Smooth muscle cell (in vitro differentiated cells): Measurements from ENCODE around the gene PBX3. TPM values are rescaled to one million over a fixed set of nuclear protein-coding genes. Genes with fewer than 3 reads are reported as not detected.

Experiments
- DNase-seq: peaks from one replicate; lab custom pipeline; 2025; ENCODE audit not compliant: unreplicated experiment; lab: John Stamatoyannopoulos, UW
- H2AFZ ChIP-seq: fragments of 200-600 bp; sonication (generic); 2 replicates; pipeline ENCODE4 v1.6.0; 2016; ENCODE audit warnings: antibody characterized with exemption, low read depth, mild to moderate bottlenecking
- H3F3A ChIP-seq: fragments of 200-600 bp; sonication (generic); 2 replicates; pipeline ENCODE4 v1.6.0; 2017; ENCODE audit warnings: antibody characterized with exemption, low read depth
- H3K27ac ChIP-seq: fragments of 200-600 bp; sonication (generic); 2 replicates; pipeline ENCODE4 v1.5.1; 2016; ENCODE audit warnings: low read depth, mild to moderate bottlenecking
- H3K27me3 ChIP-seq: fragments of 200-600 bp; sonication (generic); 2 replicates; pipeline ENCODE4 v1.6.1; 2016; ENCODE audit warnings: low read depth, mild to moderate bottlenecking
- H3K36me3 ChIP-seq: fragments of 200-600 bp; sonication (generic); 2 replicates; pipeline ENCODE4 v1.5.1; 2016; ENCODE audit warnings: low read depth
- H3K4me1 ChIP-seq: fragments of 200-600 bp; sonication (generic); 2 replicates; pipeline ENCODE4 v1.5.1; 2016; ENCODE audit warnings: low read depth
- H3K4me2 ChIP-seq: fragments of 200-600 bp; sonication (generic); 2 replicates; pipeline ENCODE4 v1.6.0; 2016; ENCODE audit warnings: mild to moderate bottlenecking
- H3K4me3 ChIP-seq: fragments of 200-600 bp; sonication (generic); 2 replicates; pipeline ENCODE4 v1.5.1; 2016; ENCODE audit warnings: mild to moderate bottlenecking
- H3K79me2 ChIP-seq: fragments of 200-600 bp; sonication (generic); 2 replicates; pipeline ENCODE4 v1.6.0; 2016; ENCODE audit warnings: low read depth, mild to moderate bottlenecking
- H3K9ac ChIP-seq: fragments of 200-600 bp; sonication (generic); 2 replicates; pipeline ENCODE4 v1.6.0; 2016; ENCODE audit warnings: low read depth
- H3K9me3 ChIP-seq: fragments of 200-600 bp; sonication (generic); replicated peaks from 2 replicates; pipeline ENCODE4 v1.5.1; 2016; ENCODE audit warnings: low read depth
- H4K20me1 ChIP-seq: fragments of 200-600 bp; sonication (generic); 2 replicates; pipeline ENCODE4 v1.6.0; 2016; ENCODE audit warnings: low read depth
- CTCF ChIP-seq: fragments of 200-600 bp; sonication (generic); IDR thresholded peaks from 2 replicates; pipeline ENCODE4 v1.5.1; 2017; ENCODE audit warnings: borderline replicate concordance, mild to moderate bottlenecking, antibody characterized with exemption; ENCODE audit not compliant: insufficient read depth, poor library complexity, severe bottlenecking
- WGBS: methylation state at CpG from one replicate; pipeline ENCODE4 v1.1.7; 2016; ENCODE audit warnings: low lambda C conversion rate; 5-methylcytosine and 5-hydroxymethylcytosine counted together
- polyA plus RNA-seq: library from polyadenylated mRNA; unstranded; fragments of >200 nt; fragmentation: Nextera tagmentation; extraction: Ambion mirVana; gene quantifications from 2 replicates; pipeline ENCODE4 v1.2.1, GENCODE V29; 2016
- total RNA-seq: library from RNA; depleted of rRNA; stranded (reverse); fragments of >200 nt; gene quantifications from 2 replicates; pipeline ENCODE4 v1.2.3, GENCODE V29; 2014

Gene PBX3
- total and polyA plus RNA-seq, 2 experiments from 2014 or later = 15.3 to 34.6 TPM

- Histone ChIP-seq H3K4me3 (no peak overlapping the region), H3K27ac (no peak overlapping the region), H2AFZ (no peak overlapping the region), H3K27me3 (no peaks in the 10 kb centered on the region), H3K4me2 (no peak overlapping the region), H3K36me3 (no peaks in the 10 kb centered on the region), H3K9ac (no peak overlapping the region), H4K20me1 (peaks cover 45% of the 10 kb centered on the region), H3F3A (no peaks in the 10 kb centered on the region), H3K4me1 (peaks cover 24% of the 10 kb centered on the region), H3K79me2 (peaks cover 82% of the 10 kb centered on the region), H3K9me3 (no peaks in the 10 kb centered on the region)
- 94% methylated on average over 4 of the region's 4 CpGs for WGBS
- no peak for TF ChIP-seq CTCF
- DNase-seq = no peak
Observed at GRCh38 chr9:125703662-125704061, 43.5 kb upstream of the PBX3 start.

GRCh38 chr9:125705893-125706292 lies 41.3 kb upstream of the PBX3 start:
- Histone ChIP-seq H3K9ac (peak overlapping the region; percentile 91), H3K27ac (no peak overlapping the region), H4K20me1 (peaks cover 22% of the 10 kb centered on the region), H3K27me3 (no peaks in the 10 kb centered on the region), H3F3A (no peaks in the 10 kb centered on the region), H3K4me3 (peak overlapping the region; percentile 83), H3K79me2 (peaks cover 59% of the 10 kb centered on the region), H3K4me1 (peaks cover 22% of the 10 kb centered on the region), H3K9me3 (no peaks in the 10 kb centered on the region), H3K36me3 (no peaks in the 10 kb centered on the region), H3K4me2 (peak overlapping the region; percentile 95), H2AFZ (no peak overlapping the region)
- no peak for TF ChIP-seq CTCF
- WGBS = 71% methylated on average over 4 of the region's 4 CpGs
- no peak for DNase-seq

- H3K4me1 ChIP-seq = peaks cover 17% of the 10 kb centered on the region
- H3K36me3 ChIP-seq = no peaks in the 10 kb centered on the region
- H3K9ac ChIP-seq = peak within 1 kb of the TSS; percentile 91
- under 1% methylated on average over 60 of the region's 63 CpGs for WGBS
- peak within 1 kb of the TSS; percentile 95 for H3K4me2 ChIP-seq
- H2AFZ ChIP-seq = peak within 1 kb of the TSS; percentile 99
- DNase-seq = peak; percentile 79
- no peak for TF ChIP-seq CTCF
- peaks cover 50% of the 10 kb centered on the region for H3K79me2 ChIP-seq
- peaks cover 13% of the 10 kb centered on the region for H4K20me1 ChIP-seq
- H3K27me3 ChIP-seq = no peaks in the 10 kb centered on the region
- no peaks in the 10 kb centered on the region for H3K9me3 ChIP-seq
- peak within 1 kb of the TSS; percentile 83 for H3K4me3 ChIP-seq
- no peaks in the 10 kb centered on the region for H3F3A ChIP-seq
- peak within 1 kb of the TSS; percentile 61 for H3K27ac ChIP-seq
Observed at GRCh38 chr9:125706651-125707471, 40.3 kb upstream of the PBX3 start, which contains the start of gene MAPKAP1. MAPKAP1 (minus strand) TSS chr9:125707208; CDS start chr9:125672574, 34,634 bp downstream.
